ENCODE data around the gene MLH1.

DNA sequence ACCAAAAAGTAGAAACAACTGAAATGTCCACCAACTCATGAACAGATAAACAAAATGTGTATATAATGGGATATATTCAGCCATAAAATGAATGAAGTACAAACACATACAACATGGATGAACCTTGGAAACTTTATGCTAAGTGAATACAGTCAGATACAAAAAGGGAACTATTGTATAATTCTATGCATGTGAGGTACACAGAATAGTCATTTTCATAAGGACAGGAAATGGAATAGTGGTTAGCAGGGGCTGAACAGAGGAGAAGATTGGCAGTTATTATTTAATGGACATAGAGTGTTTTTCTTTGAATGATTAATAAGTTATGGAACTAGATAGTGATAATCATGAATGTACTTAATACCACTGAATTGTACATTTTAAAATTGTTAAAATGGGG lies 28.5 kb upstream of the MLH1 start:
- no peak for TF ChIP-seq CTCF (conservative IDR thresholded peaks at IDR 0.05; ENCODE audit: low read depth, low read length)
- no peak for TF ChIP-seq EZH2 (IDR thresholded peaks at IDR 0.05; ENCODE audit: borderline replicate concordance, low read depth, low read length, poor library complexity, severe bottlenecking)
